ENCODE results near the gene PLEKHO1.
"Not testable (repeated sequence)": the region's sequence is repeated elsewhere in the genome, so short reads cannot be mapped to it uniquely, and the experiment has no call there.

Gene PLEKHO1, protein sequence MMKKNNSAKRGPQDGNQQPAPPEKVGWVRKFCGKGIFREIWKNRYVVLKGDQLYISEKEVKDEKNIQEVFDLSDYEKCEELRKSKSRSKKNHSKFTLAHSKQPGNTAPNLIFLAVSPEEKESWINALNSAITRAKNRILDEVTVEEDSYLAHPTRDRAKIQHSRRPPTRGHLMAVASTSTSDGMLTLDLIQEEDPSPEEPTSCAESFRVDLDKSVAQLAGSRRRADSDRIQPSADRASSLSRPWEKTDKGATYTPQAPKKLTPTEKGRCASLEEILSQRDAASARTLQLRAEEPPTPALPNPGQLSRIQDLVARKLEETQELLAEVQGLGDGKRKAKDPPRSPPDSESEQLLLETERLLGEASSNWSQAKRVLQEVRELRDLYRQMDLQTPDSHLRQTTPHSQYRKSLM

DNA sequence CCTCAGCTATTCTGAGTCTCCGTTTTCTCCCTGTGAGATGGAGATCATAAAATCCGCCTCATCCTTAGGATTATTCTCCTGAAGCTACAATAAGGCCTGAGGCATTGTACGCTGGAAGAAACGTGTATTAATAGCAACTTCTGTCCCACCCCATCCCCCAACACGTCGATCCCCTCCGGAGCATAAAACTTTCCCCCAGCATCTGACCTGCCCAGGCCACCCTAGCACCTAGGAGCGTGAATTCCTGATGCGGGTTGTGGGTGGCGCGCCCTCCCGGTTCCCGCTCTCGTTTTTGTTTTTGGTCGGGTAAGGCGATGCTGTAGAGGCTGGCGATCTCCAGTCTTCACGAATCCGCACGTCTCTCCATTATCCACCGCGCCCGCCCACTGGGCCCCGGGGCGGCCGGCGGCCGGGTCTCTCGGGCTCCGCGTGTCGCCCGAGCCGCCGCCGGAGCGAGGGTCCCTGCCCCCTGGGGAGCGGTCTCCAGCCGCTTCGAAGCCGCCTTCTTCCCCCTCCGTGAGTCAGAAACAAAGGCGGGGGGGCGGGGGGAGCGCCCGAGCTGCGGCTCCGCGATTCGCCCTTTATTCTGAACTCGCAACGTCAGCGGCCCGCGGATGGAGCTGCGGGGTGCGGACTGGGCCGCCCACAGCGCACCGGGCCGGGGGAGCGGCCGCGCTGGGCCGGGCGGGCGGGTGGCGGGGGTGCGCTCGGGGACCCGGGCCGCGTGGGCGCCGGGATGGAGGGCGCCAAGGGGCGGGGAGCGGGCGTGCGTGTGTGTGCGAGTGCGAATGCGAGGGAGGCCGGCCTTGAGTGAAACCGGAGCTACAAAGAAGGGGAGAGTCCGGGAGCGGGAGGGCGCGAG is at the start of gene PLEKHO1:
TSS of gene PLEKHO1 (plus strand) at position 646 of the 862 bp plus-strand sequence. CDS start 342 bp downstream, outside the sequence.
- DNase-seq: peak; percentile 90

DNA sequence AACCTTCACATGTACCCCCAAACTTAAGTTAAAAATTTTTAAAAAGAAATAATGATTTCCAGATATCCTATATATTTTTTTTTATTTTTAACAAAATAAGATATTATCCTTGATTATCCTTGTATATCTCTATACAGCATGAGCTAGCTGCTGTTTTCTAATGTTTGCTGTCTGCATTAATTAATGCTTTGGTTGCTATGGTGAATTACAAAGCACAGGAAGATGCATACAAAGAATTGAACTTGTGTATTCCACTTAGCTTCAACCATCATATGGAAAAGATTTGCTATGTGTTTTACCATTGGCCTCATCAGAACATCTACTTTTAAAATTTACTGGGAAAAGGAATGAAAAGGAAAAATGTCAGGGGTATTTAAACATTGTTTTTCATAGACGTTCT is 46.7 kb upstream of the PLEKHO1 start:
- no peak for DNase-seq

DNA sequence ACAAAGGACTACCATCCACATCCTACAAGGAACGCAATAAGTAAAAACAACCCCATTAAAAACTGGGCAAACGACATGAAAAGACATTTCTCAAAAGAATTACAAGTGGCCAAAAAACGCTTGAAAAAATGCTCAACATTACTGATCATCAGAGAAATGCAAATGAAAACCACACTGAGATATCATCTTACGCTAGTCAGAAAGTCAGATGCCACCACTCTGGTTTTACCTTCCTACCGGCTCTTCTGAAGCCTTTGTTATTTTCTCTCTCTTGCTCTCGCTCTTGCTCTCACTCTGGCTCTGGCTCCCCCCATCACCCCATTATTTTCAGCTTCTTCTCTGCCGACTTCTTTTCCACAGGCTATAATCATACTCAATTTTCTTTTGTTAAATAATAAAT is 43.4 kb upstream of the PLEKHO1 start:
- DNase-seq: no peak

DNA sequence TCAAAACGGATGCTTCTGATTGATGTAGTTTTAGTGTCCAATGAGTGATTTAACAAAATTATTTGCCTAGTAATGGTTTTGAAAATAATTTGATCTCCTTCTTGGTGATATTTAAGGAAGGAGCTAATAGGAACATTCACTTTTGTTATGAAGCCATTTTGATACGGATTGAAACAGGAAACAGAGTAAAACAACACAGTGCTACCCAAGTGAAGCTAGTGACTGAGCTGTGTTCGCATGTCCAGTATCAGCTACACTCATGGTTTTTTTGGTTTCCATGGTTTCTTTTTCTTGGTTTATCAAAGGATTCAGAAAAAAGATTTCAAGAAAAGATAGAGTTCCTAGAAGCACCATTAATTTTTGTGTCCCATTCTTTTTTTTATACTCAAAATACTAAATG is 40.1 kb upstream of the PLEKHO1 start:
- DNase-seq: no peak

DNA sequence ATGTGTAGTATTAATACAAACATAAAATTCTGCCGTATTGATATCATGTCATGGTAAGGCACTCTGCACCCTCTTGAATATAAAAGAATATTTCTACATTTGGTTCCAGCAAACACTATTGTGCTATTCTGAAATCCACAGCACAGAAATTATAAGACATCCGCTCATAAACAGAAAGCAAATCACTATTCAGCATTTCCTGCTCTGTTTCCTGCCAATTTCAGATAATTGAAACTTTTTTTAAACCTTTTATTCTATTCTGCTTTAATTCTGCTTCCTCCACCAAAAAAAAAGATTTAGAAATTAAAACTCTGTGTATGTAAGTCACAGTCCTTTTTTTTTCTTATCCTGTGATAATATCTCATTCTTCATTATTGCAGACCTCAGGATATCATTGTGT is 39.6 kb upstream of the PLEKHO1 start:
- no peak for DNase-seq

DNA sequence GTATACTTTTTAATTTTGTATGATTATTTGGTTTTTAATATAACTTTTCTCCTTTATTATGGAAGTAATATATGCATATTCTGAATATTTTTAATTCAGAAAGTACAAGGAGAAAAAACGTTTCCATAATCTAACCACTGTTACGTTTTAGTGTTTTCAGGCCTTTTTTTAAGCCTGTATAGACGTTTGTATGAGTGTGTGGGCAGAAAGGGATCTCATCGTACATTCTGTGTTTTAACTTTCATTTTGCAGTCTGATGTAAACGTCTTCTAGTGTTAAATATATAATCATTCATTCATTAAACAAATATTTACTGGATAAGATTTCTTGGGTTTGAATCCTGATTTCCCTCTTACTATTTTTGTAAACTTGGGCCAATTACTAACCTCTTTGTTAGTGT is 38.0 kb upstream of the PLEKHO1 start:
- DNase-seq: no peak

DNA sequence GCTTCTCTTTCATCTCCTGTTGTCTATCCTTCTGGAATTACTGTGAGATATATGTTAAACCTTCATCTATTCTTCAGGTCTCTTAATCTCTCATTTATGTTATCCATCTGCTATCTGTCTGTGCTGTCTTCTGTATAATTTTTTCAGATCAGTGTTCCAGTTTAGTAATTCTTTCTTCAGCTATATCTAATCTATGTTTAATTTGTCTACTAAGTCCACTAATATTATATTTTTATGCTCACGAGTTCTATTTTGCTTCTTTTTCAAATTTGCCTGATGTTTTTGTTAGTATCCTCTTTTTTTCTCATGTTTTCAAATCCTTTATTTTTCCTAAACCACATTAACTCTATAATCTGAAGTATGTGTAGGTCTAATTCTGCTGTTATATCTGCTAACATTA is 34.6 kb upstream of the PLEKHO1 start:
- no peak for DNase-seq

DNA sequence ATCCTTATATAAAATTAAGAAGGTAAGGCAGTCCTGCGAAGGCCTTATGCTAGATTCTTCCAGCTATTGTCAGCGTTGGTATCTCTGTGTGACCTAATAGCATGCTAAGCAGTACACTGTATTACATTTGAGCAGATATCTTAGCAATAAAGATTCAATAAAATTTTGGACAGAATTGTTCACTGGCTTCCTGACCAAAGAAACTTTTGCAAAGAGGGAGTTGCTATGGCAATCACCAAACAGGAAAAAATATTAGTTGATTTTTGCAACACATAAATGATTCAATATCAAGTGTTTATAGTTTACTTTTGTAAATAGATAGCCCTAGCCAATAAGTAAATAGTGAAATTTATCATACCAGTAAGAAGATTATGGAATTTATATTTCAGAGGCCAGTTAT is 31.0 kb upstream of the PLEKHO1 start:
- no peak for DNase-seq

DNA sequence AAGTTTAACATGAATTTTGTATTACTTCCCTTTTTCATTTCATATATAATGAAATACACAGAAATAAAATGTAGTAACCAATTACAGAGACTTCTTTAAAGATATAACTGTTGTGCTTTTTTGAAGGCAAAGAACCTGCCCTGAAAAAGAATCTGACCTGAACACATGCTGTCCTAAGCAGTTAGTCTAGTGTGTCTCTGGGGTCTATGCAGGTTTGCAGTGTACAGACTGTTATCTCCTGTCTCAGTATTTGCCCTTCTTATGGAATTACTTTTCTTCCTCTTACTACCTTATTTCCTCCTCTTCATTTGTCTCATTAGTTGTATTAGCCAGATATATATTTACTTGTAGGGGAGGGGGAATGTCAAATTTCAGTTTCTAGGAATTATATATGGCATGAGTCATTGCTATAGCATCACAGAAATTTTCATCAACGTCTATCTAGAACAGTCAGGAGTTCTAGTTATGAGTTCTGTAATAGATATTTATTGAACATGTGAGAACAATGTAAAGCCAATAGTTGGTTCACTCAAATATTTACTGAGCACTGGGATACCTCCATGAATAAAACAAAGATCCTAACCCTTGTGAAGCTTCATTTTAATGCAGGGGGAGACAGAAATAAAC is 28.4 kb upstream of the PLEKHO1 start:
- DNase-seq: no peak

DNA sequence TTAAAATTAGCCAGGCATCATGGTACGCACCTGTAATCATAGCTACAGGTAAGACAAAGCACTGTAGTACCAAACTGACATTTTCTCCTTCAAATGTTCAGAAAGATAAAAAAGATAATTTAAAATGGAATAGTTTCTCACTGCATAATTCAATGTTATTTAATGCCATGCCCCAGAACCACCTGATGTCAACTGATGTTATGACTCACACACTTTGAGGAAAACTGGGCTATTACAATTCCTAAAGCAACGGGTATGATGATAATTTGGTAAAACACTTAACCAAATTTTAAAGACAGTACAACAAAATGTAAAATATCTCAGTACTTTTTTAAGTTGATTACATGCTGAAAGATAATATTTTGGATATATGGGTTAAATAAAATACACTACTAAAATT is 22.9 kb upstream of the PLEKHO1 start:
- DNase-seq: no peak

DNA sequence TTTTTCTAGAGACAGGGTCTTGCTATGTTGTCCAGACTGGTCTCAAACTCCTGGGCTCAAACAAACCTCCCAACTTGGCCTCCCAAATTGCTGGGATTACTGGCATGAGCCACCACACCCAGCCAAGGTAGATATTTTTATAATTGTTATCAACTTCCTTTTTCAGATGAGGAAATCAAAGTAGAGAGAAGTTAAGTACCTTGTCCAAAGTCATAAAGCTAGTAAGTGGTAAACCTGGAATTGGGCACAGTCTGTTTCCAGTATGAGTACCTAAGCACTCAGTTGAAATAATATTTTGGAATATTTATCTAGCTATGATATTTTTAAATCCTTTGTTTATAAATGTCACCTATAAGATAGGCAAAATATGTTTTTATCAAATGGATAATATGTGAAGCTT is 22.3 kb upstream of the PLEKHO1 start:
- no peak for DNase-seq

DNA sequence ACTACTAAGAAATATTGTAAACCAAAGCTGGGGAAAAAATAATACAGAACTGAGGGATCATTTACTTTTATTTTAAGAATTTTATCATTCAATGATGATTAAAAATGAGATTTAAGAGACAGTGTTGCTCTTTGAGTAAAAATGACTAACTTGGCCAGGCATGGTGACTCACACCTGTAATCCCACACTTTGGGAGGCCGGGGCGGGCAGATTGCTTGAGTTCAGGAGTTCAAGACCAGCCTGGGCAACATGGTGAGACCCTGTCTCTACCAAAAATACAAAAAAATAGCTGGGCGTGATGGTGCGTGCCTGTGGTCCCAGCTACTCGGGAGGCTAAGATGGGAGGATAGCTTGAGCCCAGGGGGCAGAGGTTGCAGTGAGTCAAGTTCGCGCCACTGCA is 21.8 kb upstream of the PLEKHO1 start:
- no peak for DNase-seq

DNA sequence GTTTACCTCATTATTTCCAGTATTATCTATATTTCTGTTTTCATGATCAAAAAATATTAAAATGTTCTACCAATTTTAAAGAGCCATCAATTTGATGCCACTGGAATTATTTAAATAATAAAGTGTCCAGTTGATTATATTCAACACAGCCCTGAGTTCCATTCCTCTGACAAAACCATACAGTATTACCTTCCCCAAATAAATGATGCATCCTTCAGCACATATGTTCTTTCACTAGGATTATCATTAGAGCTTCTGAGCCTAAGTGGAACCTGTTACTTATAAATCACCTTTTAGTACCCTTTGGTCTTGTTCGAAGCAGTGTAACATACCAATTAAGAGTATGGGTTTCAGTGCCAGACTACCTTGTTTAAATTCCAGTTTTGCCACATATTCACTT is 17.3 kb upstream of the PLEKHO1 start:
- DNase-seq: no peak

DNA sequence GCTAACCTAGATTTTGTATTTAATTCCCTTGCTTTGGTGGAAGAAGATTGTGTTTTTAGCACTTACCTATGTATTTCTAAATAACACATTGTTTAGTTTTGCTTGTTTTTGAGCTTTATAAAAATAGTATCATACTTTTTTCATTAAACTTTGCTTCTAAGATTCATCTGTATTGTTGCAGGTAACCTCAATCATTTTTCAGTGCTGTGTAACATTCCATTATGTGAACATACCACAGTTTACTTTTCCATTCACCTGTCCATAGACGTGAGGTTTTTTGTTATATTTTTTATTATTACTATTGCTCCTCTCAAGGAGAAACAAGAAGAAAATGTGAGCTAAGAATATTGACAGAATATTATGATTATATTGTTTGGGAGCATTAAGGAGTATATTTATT is 15.2 kb upstream of the PLEKHO1 start:
- DNase-seq: no peak

DNA sequence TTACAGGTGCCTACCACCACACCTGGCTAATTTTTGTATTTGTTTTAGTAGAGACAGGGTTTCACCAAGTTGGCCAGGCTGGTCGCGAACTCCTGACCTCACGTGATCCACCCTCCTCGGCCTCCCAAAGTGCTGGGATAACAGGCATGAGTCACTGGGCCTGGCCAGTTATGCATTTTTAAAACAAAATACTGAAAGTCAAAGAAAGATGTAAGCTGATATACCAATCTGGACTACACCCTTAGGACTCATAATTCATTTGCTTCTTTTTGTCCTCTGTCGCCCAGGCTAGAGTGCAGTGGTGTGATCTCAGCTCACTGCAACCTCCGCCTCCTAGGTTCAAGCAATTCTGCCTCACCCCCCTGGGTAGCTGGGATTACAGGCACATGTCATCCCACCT is 14.3 kb upstream of the PLEKHO1 start:
- not testable (repeated sequence) for DNase-seq

DNA sequence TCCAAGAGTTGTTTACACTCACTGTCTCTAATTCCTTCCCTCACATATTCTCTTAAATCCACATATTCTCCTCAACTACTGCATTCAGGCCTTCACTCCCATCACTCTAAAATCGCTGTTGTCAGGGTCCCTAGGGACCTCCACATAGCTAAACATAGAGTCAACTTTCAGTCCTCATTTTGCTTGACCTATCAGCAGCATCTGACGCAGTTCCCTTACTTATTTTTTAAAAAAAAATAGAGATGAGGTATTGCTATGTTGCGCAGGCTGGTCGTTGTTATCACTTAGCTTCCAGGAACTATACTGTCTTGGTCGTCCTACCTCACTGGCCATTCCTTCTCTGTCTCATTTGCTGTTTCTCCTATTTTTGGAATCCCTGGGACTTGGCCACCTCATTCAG is 11.7 kb upstream of the PLEKHO1 start:
- no peak for DNase-seq

DNA sequence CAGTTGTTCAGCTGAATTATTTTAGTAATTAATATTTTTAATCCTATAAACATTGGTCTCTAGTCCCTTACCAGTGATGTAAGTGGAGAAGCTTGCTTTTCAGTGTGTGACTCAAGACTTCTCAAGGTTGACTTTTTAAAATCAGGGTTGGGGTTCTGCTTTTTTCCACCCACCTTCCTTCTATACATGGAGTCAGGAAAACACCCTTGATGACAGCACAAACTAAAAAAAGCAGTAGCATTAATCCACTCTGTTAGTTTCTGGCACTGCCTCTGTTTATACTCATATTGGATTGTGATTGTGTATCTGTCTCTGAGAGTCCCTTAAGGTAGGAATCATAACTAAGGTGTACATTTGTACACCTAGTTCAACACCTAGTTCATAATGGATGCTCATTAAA is 8.3 kb upstream of the PLEKHO1 start:
- DNase-seq: no peak

DNA sequence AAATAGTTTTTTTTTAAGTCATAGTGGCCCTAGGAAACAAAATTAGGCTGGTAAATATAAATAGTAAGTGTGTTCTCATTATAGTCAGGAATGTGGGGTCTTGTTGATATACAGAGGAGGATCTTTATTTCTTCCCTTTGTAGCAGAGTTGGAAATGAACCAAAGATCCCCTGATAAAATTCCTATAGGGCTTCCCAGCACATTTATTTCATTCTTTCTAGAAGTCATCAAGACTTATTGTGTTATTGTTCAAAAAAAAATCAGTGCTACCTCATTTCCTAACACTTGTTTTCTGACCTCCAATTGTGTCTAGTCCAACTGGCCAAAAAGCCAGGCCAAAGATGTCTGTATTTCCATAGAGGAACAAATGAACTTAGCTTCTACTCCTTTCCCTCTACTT is 7.6 kb upstream of the PLEKHO1 start:
- no peak for DNase-seq

DNA sequence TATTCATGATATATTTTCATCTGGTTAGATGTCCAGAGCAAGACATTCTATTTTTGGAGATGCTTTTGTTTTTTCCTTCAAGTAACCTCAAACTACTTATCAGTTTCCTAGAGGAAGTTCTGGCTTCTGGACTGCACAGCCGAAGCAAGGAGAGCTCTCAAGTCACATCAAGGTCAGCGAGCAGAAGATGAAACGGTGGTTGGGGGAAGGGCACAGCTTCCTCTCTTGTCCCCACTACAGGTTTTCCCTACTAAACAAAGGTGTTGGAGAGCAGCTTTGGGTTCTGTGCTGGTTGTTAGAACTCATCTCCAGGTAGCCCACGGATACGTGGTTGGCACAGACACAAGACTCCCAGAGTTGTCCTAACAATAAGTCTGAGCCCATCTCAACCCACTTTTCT is 5.1 kb upstream of the PLEKHO1 start:
- no peak for DNase-seq

DNA sequence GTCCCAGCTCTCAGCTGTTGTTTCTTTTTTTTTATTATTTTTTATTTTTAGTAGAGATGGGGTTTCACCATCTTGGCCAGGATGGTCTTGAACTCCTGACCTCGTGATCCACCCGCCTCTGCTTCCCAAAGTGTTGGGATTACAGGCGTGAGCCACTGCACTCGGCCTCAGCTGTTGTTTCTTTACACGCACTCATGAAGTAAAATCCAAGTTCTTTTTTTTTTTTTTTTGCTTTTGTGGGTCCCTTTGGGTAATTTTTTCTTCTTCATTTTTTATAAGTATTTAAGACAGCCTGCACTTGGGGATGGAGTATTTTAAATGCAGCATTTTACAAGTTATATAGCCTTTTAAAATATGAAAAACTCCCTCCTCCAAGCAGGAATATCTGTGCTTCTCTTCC is 3.7 kb upstream of the PLEKHO1 start:
- DNase-seq: not testable (repeated sequence)

DNA sequence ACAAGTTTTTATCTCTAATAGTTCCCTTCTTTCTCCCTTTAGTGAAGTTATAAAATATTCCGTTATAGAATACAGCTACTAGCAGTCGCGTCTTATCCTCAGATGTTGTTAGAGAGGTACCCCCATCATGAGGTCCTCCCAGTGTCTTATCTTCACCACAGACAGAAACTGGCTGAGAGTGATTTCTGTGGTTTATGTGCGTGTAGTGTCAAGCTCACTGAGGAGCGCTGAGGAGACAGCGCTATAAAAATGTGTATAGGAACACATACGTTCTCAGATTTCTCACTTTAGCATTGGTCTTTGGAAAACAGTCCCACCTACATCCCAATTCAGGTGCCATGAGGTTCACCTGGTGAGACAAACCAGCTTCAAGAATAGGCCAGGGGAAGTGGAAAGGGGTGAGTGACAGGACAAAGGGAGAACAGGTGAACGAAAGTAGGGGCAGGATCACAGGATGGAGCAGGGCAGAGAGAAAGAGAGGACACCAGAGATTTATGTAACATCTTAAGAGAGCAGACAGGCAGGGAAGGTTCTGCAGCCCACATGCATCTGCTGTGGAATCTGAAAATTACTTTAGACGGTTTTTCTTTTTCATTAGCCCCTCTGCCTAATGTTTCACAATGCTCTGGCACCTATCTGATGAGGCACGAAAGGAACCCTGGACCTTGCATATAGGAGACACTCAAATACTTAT is 2.7 kb upstream of the PLEKHO1 start:
- no peak for DNase-seq

DNA sequence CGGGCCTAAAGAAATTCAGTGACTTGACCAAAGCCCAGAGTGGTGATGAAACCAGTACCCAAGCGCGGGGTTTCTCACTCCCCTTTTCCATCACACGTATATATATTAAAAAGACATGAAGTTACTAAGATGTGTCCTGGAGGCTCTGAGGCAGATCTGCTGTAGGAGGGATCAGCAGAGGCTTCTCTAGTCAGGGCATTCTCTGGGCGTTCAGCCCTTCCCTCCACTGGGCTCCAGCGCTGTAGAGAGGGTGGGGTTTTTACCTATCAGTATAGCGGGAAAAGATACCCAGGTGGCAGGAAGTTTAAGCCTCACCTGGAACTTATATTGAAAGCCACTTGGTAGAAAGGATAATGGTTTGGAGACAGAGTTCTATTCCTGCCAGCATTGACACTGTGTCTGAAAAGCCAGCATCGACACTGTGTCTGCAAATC is 862 bp upstream of the PLEKHO1 start:
- DNase-seq: no peak

All from femur (tissue), 1 donor.